GM12873 (cell line): ENCODE data around the gene DUSP5.

Experiments used
- CTCF ChIP-seq: IDR thresholded peaks from 2 replicates; pipeline ENCODE4 v1.5.1; 2012; ENCODE audit warnings: low read depth, mild to moderate bottlenecking, moderate library complexity, low read length, control low read depth; ENCODE audit not compliant: insufficient read depth; ENCODE audit errors: missing control alignments

The DUSP5 gene

GRCh38 chr10:110499796-110500514 is 2.2 kb downstream of the DUSP5 start:
- no peak for TF ChIP-seq CTCF

GRCh38 chr10:110500515-110500905 is 2.8 kb downstream of the DUSP5 start:
- no peak for TF ChIP-seq CTCF

- no peak for TF ChIP-seq CTCF
These were observed 3.6 kb downstream of the DUSP5 start for GRCh38 chr10:110501142-110501937.

GRCh38 chr10:110502072-110502845 is 4.6 kb downstream of the DUSP5 start:
- TF ChIP-seq CTCF = no peak

GRCh38 chr10:110502851-110503301 is 5.2 kb downstream of the DUSP5 start:
- TF ChIP-seq CTCF = no peak

GRCh38 chr10:110503528-110504110 is 5.9 kb downstream of the DUSP5 start:
- no peak for TF ChIP-seq CTCF

- no peak for TF ChIP-seq CTCF
These were observed 6.5 kb downstream of the DUSP5 start for GRCh38 chr10:110504111-110504735.
